22Rv1 (cell line): ENCODE results near the gene TXLNB.

ENCODE experiments used
- H3K27ac ChIP-seq: fragments of 450-650 bp; 2 replicates; pipeline ENCODE4 v1.5.1; 2017
- ZFX ChIP-seq: fragments of 450-650 bp; IDR thresholded peaks from 2 replicates; pipeline ENCODE4 v1.6.1; 2017; ENCODE audit warnings: antibody characterized with exemption, borderline replicate concordance
- TF ChIP-seq, protein P1 (sequence below): fragments of 450-650 bp; IDR thresholded peaks from 2 replicates; pipeline ENCODE4 v1.5.1; 2017; ENCODE audit warnings: mild to moderate bottlenecking

Gene TXLNB

DNA sequence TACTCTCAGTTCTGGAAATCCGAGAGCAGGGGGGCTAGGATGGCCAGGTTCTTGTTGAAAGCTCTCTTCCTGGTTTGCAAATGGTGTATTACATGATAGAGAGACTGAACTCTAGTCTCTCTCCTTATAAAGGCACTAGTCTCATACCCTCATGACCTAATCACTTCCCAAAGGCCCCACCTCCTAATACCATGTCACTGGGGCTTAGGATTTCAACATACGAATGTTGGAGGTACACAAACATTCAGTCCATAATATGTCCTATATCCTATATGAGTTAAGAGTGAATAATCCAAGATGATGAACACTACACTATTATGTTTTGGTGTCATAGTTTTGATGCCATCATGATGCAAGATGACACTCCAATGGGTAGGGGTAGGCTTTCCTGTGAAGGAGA lies 20.0 kb upstream of the TXLNB start:
- TF ChIP-seq, protein P1, sequence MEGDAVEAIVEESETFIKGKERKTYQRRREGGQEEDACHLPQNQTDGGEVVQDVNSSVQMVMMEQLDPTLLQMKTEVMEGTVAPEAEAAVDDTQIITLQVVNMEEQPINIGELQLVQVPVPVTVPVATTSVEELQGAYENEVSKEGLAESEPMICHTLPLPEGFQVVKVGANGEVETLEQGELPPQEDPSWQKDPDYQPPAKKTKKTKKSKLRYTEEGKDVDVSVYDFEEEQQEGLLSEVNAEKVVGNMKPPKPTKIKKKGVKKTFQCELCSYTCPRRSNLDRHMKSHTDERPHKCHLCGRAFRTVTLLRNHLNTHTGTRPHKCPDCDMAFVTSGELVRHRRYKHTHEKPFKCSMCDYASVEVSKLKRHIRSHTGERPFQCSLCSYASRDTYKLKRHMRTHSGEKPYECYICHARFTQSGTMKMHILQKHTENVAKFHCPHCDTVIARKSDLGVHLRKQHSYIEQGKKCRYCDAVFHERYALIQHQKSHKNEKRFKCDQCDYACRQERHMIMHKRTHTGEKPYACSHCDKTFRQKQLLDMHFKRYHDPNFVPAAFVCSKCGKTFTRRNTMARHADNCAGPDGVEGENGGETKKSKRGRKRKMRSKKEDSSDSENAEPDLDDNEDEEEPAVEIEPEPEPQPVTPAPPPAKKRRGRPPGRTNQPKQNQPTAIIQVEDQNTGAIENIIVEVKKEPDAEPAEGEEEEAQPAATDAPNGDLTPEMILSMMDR = no peak
- TF ChIP-seq ZFX = no peak
- H3K27ac ChIP-seq = no peak overlapping the region

DNA sequence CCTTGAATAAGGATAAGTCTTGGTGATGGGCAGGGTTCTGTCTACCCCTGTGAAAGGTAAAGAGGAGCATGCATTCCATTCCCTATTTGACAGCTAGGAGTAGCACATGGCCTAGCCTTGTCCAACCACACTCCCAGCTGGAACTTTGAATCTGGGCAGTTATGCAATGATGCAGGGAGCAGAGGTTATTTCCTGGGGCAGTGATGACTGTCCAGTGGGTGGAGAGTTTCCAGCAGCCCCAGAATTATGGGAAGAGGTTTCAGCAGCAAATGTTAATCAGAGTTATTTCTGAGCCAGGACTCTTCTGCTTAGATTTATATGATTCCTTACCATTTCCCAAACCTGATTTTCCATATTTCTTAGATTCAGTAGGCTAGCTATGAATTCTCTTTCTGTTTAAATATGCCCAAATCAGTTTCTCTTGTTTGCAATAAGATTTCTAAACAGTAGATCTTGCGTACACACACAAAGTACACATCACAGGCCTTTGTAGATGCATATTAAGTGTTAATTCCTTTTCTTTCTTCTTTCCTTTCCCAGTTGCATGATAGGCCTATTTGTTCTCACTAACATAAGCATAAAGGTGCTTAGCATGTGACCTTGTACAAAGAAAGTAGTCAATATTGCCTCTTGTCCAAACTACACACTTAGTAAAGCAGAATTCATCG lies 17.3 kb upstream of the TXLNB start:
- H3K27ac ChIP-seq = no peak overlapping the region

DNA sequence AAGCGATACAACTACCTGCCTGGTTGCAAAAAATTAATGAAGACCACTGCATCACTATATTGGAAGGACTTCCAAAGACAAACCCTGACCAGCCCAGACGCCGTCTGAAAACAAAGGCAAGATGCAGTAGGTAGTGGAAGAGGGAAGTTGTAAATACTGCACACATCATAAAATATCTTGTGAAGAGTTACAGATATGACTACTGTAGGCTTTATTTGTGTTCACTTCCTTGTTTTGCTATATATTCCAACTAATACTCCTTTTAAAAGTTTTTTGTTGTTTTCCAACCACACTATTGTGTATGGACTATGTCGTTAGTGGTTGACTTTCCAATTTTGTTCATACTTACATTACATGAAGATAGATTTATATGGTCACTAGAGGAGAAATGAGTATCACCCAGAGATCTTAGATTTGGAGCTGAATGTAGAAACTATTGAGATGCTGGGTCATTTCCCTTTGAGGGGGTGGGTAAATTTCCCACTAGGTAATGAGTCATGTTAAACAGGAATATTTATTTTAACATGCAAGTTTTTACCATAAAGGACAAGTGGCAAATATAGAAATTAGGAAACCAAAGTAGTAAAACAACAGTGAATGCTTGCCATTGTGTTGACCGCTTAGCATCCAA lies 16.6 kb upstream of the TXLNB start:
- no peak overlapping the region for H3K27ac ChIP-seq
- no peak for TF ChIP-seq ZFX
- TF ChIP-seq, protein P1 = no peak

More for the DNA sequence above, 17.3 kb upstream of the TXLNB start:
- TF ChIP-seq ZFX = no peak
- TF ChIP-seq, protein P1 = no peak

DNA sequence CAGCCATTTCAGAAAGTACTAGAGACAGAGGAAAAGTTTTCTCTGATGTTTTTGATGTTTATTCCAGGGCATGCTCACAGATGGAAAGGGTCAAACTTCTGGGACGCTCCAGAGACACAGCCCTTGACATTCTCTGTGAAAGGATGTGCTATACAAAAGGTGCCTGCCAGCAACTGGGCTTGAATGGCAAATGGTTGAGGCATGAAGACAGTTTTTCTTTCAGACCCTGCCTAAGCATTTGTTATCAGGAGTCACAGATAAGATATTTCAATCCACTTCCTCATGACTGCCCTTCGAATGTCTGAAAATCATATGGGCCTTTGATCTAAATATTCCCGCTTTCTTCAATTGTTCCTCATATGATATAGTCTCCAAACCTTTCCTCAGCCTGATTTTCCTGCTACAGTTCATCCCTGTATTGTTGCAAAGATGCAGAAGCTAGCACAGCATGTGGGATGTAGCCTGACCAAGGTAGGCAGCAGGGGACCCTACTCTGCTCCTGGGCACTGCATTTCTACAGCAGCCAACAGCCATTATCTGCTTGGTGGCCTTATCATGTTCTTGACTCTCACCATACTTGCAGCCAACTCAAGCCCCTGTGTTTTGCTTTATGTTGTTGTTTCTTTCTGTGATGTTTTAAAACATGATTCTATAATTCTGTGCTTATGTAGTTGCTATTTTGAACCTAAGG lies 14.6 kb upstream of the TXLNB start:
- TF ChIP-seq, protein P1 = no peak
- no peak for TF ChIP-seq ZFX
- no peak overlapping the region for H3K27ac ChIP-seq

DNA sequence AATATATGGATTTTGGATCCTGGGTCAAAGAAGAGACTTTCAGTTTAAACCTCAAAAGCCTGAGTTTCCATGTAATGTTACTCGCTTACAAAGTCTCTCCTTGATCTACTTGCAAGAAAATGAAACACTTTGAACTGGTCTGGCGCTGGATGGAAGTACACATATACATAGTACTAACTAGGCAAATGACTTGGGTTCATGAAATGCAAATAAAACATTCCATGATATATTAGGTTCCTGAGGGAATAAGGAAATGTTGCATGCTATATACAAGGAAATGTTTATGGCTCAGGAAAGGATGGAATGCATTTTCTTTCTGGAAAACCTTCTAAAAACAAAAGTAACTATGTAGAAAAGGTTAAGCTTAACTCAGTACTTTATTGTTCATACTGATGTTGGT lies 11.4 kb upstream of the TXLNB start:
- no peak overlapping the region for H3K27ac ChIP-seq
- TF ChIP-seq ZFX = no peak
- TF ChIP-seq, protein P1 = no peak

DNA sequence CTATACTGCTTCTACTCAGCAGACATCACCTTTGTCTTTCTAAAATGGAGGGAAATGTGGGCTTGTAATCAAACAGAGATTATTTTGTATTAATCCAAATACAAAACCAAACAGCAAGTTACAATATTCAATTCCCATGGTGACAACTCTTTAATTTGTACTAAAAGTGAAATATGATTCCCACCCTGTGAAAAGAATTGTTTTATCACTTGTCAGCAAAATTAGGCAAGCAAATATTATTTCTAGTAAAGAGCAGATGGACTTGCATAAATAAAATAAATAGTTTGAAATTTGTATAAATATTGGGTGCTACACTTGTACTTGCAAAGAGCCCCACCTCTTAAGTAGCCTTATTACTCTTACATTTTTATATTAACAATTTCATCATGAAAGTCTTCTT lies 6.1 kb upstream of the TXLNB start:
- TF ChIP-seq, protein P1 = no peak
- TF ChIP-seq ZFX = no peak
- H3K27ac ChIP-seq = no peak overlapping the region

DNA sequence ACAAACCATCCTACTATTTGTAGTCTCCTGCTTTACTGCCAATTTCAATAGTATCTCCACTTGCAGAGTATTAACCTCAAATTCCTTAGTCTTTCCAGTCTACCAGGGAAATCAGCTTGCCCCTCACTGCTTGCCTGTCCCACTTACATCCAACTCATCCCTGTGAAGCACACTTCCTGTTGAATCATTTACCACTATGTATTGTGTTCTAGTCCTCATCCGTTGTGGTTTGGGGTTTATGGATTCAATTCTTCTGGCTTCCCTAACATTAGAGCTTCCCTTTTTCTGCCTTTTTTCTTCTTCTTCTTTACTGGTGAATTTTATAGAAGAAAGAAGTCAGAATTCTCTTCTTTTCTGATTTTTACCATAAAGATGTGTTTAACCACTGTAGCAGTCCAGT lies 5.1 kb upstream of the TXLNB start:
- no peak overlapping the region for H3K27ac ChIP-seq

More for the DNA sequence above, 5.1 kb upstream of the TXLNB start:
- TF ChIP-seq, protein P1 = no peak
- TF ChIP-seq ZFX = no peak
